Fibroblast of lung (primary cell): ENCODE data around the gene CYB561D2. TPM values are rescaled to one million over a fixed set of nuclear protein-coding genes. Genes with fewer than 3 reads are reported as not detected.

Experiments
- DNase-seq, 2 donors: peaks; one replicate each; pipeline versions ENCODE4 v3.0.0 to v3.0.0-alpha.2; 2010; ENCODE audit warnings: low read depth in 2 of 2
- H2AFZ ChIP-seq: 2 replicates; pipeline ENCODE4 v1.5.1; 2012; ENCODE audit warnings: low read length, control low read depth, inconsistent platforms
- H3K27ac ChIP-seq: 2 replicates; pipeline ENCODE4 v1.5.1; 2011; ENCODE audit warnings: low read length, control low read depth; ENCODE audit not compliant: insufficient read depth
- H3K27me3 ChIP-seq: 2 replicates; pipeline ENCODE4 v1.5.1; 2011; ENCODE audit warnings: mild to moderate bottlenecking, low read length; ENCODE audit not compliant: control insufficient read depth, insufficient read depth
- H3K36me3 ChIP-seq: 2 replicates; pipeline ENCODE4 v1.5.1; 2011; ENCODE audit warnings: low read length; ENCODE audit not compliant: control insufficient read depth, insufficient read depth
- H3K4me1 ChIP-seq: 2 replicates; pipeline ENCODE4 v1.5.1; 2011; ENCODE audit warnings: low read length; ENCODE audit not compliant: control insufficient read depth, insufficient read depth; ENCODE audit errors: extremely low read depth
- H3K4me2 ChIP-seq: 2 replicates; pipeline ENCODE4 v1.5.1; 2011; ENCODE audit warnings: low read length, control low read depth; ENCODE audit not compliant: insufficient read depth; ENCODE audit errors: extremely low read depth
- H3K4me3 ChIP-seq, 4 experiments: fragments of 200-600 bp in 1 of 4; sonication (generic) in 1 of 4; replicated peaks in 1 of 4; 2 replicates each; pipeline ENCODE4 v1.5.1; 2011 to 2016; ENCODE audit warnings: low read length in 4 of 4, low read depth in 3 of 4, mild to moderate bottlenecking in 3 of 4, control low read depth in 2 of 4, inconsistent platforms in 1 of 4, mixed read lengths in 1 of 4; ENCODE audit not compliant: insufficient read depth in 1 of 4; ENCODE audit errors: control extremely low read depth in 1 of 4
- H3K79me2 ChIP-seq: 2 replicates; pipeline ENCODE4 v1.5.1; 2012; ENCODE audit warnings: mild to moderate bottlenecking, low read length, inconsistent platforms; ENCODE audit not compliant: control insufficient read depth, insufficient read depth
- H3K9ac ChIP-seq: 2 replicates; pipeline ENCODE4 v1.5.1; 2011; ENCODE audit warnings: mild to moderate bottlenecking, low read length, control low read depth; ENCODE audit not compliant: insufficient read depth
- H3K9me3 ChIP-seq: 2 replicates; pipeline ENCODE4 v1.5.1; 2012; ENCODE audit warnings: low read depth, low read length; ENCODE audit not compliant: control insufficient read depth, insufficient read depth
- H4K20me1 ChIP-seq: 2 replicates; pipeline ENCODE4 v1.5.1; 2011; ENCODE audit warnings: low read length; ENCODE audit not compliant: control insufficient read depth, insufficient read depth; ENCODE audit errors: extremely low read depth
- EZH2 ChIP-seq: IDR thresholded peaks from 2 replicates; pipeline ENCODE4 v1.5.1; 2012; ENCODE audit warnings: low read length, control low read depth, mild to moderate bottlenecking; ENCODE audit errors: missing control alignments
- polyA plus RNA-seq, 2 donors: library from polyadenylated mRNA; depleted of rRNA in 1 of 2; stranded (reverse) in 1 of 2; unstranded in 1 of 2; fragments of >200 nt; gene quantifications; 2 replicates each; pipeline ENCODE4 v1.2.1, GENCODE V29; 2011 to 2012; ENCODE audit warnings: missing spikeins in 1 of 2
- total RNA-seq: library from RNA; depleted of rRNA; stranded (reverse); fragments of >200 nt; gene quantifications from 2 replicates; pipeline ENCODE4 v1.2.1, GENCODE V29; 2014
- TF ChIP-seq, protein P1 (sequence below), 2 donors: IDR thresholded peaks in 1 of 2; conservative IDR thresholded peaks in 1 of 2; 1 replicate in 1 of 2; 2 replicates in 1 of 2; pipeline ENCODE4 v1.5.1; 2011 to 2012; ENCODE audit warnings: low read length in 2 of 2, control low read depth in 1 of 2, inconsistent platforms in 1 of 2, low read depth in 1 of 2, mild to moderate bottlenecking in 1 of 2

CYB561D2 gene
- total and polyA plus RNA-seq, 2 donors (not counting 1 experiment from before 2014, with no cell fraction given) = 16.4 to 28.6 TPM

DNA sequence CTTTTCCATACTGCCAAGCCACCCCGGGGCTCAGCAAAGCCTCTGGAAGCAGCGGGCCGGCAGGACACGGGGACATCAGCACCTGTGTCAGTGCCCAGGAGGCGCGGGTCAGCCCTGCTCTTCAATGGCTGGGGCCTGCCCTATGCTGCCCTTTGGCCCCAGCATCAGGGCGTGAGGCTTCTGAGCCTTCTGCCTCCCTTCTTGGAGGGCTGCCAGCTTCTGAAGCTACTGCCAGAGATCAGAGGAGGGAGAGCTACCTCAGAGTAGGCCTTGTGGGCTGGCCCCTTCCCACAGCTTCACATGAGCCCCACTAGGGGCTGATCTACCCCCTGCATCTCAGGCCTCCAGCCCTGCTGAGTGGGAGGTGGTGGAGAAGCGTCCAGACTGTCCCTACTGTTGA is 21.7 kb downstream of the CYB561D2 start:
- H3K4me3 ChIP-seq = no peak overlapping the region
- no peak overlapping the region for H2AFZ ChIP-seq
- H3K79me2 ChIP-seq = no peaks in the 10 kb centered on the region
- no peak overlapping the region for H3K27ac ChIP-seq
- H3K4me2 ChIP-seq = no peak overlapping the region
- H4K20me1 ChIP-seq = no peaks in the 10 kb centered on the region
- H3K36me3 ChIP-seq = no peaks in the 10 kb centered on the region
- TF ChIP-seq, protein P1, sequence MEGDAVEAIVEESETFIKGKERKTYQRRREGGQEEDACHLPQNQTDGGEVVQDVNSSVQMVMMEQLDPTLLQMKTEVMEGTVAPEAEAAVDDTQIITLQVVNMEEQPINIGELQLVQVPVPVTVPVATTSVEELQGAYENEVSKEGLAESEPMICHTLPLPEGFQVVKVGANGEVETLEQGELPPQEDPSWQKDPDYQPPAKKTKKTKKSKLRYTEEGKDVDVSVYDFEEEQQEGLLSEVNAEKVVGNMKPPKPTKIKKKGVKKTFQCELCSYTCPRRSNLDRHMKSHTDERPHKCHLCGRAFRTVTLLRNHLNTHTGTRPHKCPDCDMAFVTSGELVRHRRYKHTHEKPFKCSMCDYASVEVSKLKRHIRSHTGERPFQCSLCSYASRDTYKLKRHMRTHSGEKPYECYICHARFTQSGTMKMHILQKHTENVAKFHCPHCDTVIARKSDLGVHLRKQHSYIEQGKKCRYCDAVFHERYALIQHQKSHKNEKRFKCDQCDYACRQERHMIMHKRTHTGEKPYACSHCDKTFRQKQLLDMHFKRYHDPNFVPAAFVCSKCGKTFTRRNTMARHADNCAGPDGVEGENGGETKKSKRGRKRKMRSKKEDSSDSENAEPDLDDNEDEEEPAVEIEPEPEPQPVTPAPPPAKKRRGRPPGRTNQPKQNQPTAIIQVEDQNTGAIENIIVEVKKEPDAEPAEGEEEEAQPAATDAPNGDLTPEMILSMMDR (conservative IDR thresholded peaks at IDR 0.05 in 1 of 2, IDR thresholded peaks at IDR 0.05 in 1 of 2; ENCODE audit: low read depth in 1 of 2, low read length in 2 of 2) = no peak
- TF ChIP-seq EZH2 = no peak
- H3K9ac ChIP-seq = no peak overlapping the region
- H3K27me3 ChIP-seq = no peaks in the 10 kb centered on the region
- H3K4me1 ChIP-seq = no peaks in the 10 kb centered on the region
- no peaks in the 10 kb centered on the region for H3K9me3 ChIP-seq
- no peak for DNase-seq

DNA sequence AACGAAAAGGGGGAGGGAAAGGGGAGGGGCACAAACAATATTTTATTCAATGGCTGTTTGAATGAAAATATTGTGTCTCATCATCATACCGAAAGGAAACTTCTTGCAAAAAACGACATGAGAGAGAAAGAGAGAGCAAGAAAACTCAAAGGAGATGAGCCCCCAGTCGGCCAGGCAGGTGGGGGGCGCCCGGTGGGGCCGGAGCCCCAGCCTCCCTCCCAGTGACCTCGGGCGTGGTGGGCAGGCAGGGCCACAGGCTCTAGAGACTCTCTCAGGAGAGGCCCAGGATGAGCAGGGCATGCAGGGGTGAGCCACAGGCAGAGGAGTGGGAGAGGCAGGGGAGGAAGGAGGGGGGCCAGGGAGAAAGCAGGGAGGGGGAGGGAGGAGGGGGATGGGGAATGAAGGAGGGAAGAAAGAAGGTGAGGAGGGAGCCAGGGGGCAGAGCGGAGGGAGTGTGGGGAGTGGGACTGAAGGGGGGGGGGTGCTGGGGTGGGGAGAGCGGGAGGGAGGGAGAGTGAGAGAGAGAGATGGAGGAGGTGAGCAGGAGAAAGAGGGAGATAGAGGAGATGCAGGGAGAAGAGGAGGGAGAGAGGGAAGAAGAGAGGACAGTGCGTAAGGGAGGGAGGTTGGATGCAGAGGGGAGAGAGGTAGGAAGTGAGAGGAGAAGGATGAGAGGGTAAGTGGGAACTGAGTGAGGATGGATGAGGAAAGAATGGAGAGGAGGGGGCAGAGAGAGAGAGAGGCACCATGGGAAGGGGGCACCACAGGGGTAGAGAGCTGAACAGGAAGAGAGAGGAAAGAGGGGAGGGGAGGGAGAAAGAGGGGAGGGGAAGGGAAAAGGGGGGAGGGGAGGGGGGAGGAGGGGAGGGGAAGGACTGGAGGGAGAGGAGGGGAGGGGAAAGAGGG is 22.7 kb downstream of the CYB561D2 start:
- Histone ChIP-seq H3K4me3 (no peak overlapping the region), H3K9me3 (no peaks in the 10 kb centered on the region), H3K79me2 (no peaks in the 10 kb centered on the region), H3K9ac (no peak overlapping the region), H3K36me3 (no peaks in the 10 kb centered on the region), H2AFZ (no peak overlapping the region), H3K27me3 (no peaks in the 10 kb centered on the region), H3K4me2 (no peak overlapping the region), H3K4me1 (no peaks in the 10 kb centered on the region), H3K27ac (no peak overlapping the region), H4K20me1 (no peaks in the 10 kb centered on the region)
- TF ChIP-seq EZH2 = no peak
- TF ChIP-seq, protein P1 (conservative IDR thresholded peaks at IDR 0.05 in 1 of 2, IDR thresholded peaks at IDR 0.05 in 1 of 2; ENCODE audit: low read depth in 1 of 2, low read length in 2 of 2) = no peak
- DNase-seq = no peak

DNA sequence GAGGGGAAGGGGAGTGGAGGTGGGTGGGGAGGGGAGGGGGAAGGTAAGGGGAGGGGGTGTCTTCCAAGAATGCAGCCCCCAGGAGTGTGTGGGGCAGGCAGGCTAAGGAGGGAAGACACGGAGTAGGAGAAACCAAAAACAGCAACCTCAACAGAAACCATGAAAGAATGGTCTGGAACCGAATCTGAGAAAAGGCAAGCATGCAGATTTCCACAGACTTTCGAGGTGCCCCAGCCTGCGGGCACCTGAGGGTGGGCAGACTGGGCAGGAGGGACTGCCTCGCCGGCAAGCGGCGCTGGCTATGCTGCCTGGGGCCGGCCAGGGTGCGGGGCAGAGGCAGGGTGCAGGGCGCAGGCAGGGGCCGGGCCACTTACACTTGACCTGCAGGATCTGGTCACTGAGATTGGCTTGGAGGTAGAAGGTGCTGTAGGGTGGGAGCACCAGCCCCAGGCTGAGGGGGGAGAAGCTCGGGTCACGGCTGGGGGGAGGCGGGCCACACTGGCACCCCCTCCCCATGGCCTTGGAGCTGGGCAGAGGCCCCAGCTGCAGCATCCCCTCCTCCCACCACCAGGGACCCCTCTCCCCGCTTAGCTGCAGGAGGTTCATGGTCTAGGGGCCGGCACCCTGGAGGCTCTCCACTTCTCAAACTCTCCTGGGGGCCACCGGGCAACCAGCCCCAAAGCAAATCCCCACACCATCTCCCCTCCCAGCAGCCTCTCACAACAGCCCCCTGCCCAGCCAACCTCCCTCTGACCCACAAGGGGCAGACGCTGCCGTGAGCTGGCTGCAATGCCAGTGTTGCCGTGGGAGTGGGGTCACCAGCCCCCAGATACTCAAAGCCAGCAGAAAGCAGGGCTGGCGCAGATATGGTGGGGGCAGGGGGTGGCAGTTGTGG is 23.9 kb downstream of the CYB561D2 start:
- H3K79me2 ChIP-seq = no peaks in the 10 kb centered on the region
- H3K27ac ChIP-seq = no peak overlapping the region
- H3K4me1 ChIP-seq = no peaks in the 10 kb centered on the region
- no peak overlapping the region for H3K4me2 ChIP-seq
- TF ChIP-seq, protein P1 (conservative IDR thresholded peaks at IDR 0.05 in 1 of 2, IDR thresholded peaks at IDR 0.05 in 1 of 2; ENCODE audit: low read depth in 1 of 2, low read length in 2 of 2) = no peak
- no peak for TF ChIP-seq EZH2
- no peak for DNase-seq
- H3K9me3 ChIP-seq = no peaks in the 10 kb centered on the region
- no peak overlapping the region for H3K9ac ChIP-seq
- no peak overlapping the region for H2AFZ ChIP-seq
- no peaks in the 10 kb centered on the region for H4K20me1 ChIP-seq
- no peak overlapping the region for H3K4me3 ChIP-seq
- no peaks in the 10 kb centered on the region for H3K27me3 ChIP-seq
- no peaks in the 10 kb centered on the region for H3K36me3 ChIP-seq
